ENCODE measurements around the gene PCNP.

GRCh38 chr3:101617478-101617877 is 43.5 kb downstream of the PCNP start:
- TF ChIP-seq TAF1 (IDR thresholded peaks at IDR 0.05; ENCODE audit: borderline replicate concordance, low read depth, low read length), result no peak
- no peak for TF ChIP-seq POLR2A (IDR thresholded peaks at IDR 0.05; ENCODE audit: low read depth, low read length)
- no peak for TF ChIP-seq POLR2AphosphoS5 (IDR thresholded peaks at IDR 0.05; ENCODE audit: low read depth, low read length)
